ENCODE data around the gene PIEZO2.

DNA sequence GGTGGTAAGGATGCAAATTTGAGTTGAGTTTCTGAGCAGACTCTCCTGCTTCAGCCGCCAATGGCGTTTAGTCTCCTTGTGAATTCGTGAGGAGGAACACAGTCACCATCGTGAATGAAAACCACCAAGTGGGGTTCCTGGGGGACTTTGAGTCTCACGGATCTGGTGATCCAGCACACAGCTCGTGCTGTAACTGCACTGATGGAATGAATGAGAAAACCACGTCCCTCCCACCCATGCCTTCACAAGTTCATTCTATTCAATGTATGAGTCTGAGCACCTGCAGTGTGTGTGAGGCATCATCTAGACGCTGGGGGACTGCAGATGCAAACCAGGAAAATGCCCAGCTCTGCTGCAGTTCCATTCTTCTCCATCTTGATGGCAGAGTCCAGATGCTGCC is 127.9 kb downstream of the PIEZO2 start:
- TF ChIP-seq, protein P1, sequence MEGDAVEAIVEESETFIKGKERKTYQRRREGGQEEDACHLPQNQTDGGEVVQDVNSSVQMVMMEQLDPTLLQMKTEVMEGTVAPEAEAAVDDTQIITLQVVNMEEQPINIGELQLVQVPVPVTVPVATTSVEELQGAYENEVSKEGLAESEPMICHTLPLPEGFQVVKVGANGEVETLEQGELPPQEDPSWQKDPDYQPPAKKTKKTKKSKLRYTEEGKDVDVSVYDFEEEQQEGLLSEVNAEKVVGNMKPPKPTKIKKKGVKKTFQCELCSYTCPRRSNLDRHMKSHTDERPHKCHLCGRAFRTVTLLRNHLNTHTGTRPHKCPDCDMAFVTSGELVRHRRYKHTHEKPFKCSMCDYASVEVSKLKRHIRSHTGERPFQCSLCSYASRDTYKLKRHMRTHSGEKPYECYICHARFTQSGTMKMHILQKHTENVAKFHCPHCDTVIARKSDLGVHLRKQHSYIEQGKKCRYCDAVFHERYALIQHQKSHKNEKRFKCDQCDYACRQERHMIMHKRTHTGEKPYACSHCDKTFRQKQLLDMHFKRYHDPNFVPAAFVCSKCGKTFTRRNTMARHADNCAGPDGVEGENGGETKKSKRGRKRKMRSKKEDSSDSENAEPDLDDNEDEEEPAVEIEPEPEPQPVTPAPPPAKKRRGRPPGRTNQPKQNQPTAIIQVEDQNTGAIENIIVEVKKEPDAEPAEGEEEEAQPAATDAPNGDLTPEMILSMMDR (conservative IDR thresholded peaks at IDR 0.05): no peak
- TF ChIP-seq ZFX (IDR thresholded peaks at IDR 0.05): no peak

Measured in C4-2B (cell line).